NCI-H146 treated with DMSO at 0.1 percent for 48 hours (cell line): ENCODE data around the gene CACNA1C.

Experiments
- DNase-seq: peaks from one replicate; lab custom pipeline; 2025; ENCODE audit not compliant: unreplicated experiment; lab: John Stamatoyannopoulos, UW

CACNA1C gene

DNA sequence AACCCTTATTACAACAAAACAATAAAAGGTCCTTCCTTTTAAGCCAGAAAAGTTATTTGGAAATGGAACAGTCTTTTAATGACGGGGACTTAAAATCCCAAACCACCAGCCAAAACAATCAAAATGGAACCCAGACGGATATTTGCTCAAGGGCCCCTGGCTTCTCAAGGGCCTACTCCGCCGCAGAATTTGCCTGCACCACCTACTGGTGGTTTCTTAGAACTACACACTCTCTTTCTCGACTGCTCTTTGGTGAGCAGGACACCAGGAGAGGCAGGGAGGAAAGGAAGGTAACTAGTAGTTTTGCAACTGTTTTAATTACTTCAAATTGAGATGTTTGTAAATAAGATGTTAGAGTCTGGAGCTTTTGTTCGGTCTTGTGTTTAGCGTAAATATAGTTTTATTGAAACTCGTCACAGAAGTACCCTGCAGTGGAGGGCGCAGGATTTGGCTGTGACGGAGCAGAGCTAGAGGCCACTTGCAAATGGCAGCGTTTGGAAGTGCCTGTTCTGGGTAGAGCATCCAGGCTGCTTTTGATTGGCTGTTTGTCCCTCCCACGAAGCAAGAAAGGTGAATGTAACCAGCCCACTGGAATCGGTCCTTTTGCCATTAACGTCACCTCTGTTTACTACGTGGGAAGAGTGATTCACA is 238.5 kb downstream of the CACNA1C start:
- DNase-seq, result peak; percentile 9

DNA sequence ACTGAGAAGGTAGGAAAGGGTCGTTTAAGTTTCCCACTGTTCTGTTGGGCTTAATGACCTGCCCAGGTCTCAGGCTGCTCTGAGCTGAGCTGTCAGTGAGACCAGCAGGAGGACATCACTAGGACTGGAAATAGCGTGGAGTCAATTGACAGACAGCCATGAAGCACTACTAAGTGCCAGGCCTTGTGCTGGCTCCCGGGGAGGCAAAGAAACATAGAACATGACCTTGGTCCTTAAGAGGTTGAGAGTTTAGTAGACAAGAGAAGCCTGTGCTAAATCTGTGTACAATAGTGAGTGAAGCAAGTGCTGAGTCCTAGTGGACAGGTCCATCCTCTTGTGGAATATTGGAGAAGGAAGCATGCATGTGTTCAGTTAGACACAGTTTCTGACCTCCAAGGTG is 239.2 kb downstream of the CACNA1C start:
- no peak for DNase-seq

DNA sequence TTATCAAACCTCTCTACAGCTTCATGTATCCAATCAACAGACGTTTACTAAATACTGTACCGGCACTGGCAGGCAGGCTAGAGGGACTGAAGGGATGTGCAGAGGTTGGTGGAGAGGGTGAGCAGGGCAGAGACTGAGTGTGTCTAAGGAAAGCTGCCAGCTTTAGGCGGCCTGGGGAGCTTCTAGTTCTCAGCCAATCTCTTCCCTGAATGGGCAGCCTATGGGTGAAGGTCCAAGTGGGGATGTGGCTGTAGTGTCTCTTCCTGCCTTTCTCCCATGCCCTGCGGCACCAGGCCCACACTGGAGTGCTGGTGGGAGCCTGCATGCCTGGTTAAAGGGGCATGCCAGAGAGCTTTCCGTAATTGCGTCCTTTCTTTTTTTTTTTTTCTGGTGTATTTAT is 239.8 kb downstream of the CACNA1C start:
- DNase-seq, result no peak

DNA sequence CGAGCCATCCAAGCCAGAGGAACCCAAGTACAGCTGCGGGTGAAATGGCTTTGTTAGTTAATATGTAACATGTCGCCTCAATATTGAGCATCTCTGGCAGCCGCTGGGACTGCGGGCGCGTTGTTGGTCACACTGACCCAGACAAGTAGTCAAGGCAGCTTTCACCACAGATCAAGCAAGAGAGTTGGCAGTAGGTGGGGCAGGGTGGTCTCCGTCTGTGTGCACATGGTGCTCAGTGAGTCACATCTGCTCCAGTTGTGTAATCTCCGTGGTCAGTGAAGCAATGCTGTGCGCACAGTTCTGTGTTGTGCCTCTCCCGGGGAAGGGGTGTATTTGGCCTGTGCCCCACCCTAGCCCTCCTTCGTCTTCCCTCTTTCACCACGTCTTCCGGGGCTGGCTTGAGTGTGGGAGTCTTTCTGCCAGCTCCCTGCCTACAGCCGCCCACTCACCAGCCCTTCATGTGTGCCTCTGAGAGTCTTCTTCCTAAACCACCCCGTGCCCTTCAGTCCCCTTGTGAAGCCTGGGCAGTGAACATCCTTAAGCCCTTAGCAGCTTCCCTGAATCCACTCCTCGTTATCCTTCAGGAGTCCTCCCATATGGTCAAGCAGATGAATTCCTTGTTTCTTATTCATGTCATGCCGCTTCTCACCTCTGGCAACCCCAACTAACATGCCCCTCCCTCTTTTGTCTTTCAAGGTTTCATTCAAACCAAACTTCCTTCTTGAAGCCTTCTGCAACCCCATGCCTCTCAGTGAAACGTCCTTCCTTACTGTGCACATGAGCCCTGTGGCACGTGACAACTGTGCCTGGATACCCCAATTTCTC is 242.1 kb downstream of the CACNA1C start:
- no peak for DNase-seq

DNA sequence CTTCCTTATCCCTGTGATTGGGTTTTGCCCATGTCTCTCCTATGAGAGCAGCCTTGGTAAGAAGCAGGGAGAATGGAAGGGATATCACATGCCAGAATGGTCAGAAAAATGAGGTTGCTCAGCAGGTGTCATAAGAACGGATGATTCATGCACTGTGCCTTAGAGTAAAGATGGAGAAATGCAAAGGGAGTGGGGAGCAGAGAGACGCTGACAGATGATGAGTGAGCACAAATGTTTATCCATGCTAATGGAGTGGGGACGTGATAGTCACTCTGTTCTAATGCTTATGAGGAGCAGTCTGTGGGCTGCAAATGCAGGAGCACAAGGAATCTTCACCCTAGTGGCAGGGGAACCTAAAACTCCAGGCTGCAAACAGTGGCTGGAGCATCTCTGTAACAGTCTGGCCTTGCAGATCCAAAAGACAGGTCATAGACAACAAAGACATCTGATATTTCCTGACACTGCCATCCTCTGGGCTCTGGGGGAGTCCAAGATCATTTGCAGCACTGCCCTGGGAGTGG is 243.2 kb downstream of the CACNA1C start:
- DNase-seq, result no peak

DNA sequence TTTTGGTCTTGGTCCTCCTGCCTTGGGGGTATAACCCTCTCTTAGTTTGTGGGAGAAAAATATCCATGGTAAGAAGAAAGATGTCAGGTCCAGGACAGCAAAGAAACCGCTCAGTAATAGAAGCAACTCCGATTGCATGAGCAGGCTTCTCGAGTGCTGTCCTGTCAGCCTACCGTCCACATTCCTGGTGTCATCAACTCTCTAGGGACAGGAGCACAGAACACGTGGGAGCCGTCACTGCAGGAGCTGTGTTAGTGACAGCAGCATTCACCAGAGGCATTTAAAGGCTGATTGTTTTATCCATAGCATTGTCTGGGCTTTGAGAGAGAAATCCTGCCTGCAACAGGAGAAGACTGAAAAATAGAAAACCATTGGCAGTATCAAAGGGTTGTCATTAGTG is 244.2 kb downstream of the CACNA1C start:
- no peak for DNase-seq

DNA sequence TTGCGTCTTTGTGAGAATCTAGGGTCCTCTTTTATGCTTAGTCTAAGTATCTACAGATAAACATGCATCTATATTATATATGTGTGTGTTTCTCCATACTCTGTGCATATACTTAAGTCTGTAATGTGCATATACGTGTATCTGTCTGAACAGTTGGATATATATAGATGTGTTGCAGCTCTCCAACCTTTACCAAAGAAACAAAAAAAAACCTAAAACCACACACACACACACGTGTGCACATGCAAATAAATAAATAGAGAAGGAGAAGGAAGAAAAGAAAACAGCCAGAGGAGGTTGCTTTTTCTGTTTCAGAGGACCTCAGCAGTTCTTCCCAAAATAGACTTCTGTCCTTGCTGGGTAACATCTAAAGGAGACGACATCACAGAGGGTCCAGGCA is 244.9 kb downstream of the CACNA1C start:
- DNase-seq, result no peak

DNA sequence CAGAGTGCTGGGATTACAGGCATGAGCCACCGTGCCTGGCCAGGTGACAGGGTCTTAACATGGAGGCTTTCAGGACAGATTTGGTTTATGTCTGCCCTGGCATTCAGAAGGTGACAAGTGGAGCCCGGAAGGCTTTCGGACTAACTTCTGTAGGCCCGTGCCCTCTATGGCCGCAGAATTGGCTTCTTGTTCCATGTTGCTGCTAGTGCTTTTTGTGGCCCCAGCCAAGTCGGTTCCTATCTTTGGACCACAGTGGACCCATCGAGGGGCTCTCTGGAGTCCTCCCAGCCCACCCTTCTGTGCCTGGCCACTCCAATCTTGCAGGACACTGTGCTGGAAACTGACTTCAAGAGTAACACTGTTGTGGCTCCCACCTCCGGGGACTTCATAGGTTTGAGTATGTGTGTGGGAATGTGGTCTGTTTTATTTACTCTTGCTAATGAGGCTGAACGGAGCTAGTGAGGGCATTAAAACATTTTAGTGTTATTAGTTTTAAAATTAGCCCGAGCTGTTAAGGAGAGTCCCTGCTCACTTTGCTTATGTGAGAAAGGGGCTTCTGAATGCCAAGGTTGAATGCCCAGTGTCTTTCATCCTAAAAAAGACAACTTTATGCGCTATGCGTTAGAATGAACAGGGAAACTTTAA is 245.9 kb downstream of the CACNA1C start:
- DNase-seq, result no peak

DNA sequence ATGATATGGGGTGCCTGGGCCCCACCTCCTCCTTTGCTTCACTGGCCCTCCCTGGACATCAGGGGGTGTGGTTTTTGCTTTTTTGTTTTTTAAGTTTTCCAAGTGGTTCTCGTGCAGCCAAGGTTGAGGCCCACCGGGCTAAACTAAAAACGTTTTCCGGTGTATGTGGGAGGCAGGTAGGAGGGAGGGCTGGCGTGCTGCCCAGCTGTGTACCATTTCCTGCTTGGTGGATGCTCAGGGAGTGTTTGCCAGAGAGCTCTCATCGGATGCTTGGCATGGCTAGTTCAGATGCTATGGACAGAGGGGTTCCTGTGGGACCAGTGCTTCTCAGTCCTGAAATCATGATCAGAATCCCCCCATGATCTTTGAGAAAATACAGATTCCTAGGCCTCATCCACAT is 246.4 kb downstream of the CACNA1C start:
- DNase-seq, result no peak

DNA sequence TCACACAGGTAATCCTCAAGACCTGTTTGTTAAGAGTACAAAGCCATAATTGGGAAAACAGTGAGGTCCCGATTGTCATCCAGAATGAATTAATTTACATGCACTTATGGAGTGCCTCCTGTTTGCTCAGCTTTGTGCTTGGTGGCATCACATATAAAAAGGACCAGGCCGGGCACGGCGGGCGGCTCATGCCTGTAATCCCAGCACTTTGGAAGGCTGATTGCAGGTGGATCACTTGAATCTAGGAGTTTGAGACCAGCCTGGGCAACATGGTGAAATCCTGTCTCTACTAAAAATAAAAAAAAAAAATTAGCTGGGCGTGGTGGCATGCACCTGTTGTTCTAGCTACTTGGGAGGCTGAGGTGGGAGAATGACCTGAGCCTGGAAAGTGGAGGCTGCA is 247.4 kb downstream of the CACNA1C start:
- DNase-seq, result no peak

DNA sequence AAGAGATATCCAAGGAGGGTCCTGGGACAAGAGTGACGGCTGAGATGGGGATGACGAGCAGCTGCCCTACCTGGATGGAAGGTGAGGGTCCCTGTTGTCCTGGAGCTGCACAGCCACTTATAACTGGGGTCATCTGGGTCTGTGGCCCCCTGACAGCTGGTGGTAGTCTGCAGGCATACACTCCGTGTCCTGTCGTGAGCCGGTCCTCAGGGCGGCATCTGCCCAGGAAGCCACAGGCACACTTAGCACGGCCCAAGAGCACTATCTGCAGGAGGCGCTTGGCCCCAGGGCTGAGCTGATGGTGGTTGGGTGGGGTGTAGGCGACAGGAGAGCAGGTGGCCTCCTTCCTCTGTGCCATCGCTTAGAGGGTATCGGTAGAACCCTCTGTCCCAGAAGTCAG is 248.1 kb downstream of the CACNA1C start:
- no peak for DNase-seq

DNA sequence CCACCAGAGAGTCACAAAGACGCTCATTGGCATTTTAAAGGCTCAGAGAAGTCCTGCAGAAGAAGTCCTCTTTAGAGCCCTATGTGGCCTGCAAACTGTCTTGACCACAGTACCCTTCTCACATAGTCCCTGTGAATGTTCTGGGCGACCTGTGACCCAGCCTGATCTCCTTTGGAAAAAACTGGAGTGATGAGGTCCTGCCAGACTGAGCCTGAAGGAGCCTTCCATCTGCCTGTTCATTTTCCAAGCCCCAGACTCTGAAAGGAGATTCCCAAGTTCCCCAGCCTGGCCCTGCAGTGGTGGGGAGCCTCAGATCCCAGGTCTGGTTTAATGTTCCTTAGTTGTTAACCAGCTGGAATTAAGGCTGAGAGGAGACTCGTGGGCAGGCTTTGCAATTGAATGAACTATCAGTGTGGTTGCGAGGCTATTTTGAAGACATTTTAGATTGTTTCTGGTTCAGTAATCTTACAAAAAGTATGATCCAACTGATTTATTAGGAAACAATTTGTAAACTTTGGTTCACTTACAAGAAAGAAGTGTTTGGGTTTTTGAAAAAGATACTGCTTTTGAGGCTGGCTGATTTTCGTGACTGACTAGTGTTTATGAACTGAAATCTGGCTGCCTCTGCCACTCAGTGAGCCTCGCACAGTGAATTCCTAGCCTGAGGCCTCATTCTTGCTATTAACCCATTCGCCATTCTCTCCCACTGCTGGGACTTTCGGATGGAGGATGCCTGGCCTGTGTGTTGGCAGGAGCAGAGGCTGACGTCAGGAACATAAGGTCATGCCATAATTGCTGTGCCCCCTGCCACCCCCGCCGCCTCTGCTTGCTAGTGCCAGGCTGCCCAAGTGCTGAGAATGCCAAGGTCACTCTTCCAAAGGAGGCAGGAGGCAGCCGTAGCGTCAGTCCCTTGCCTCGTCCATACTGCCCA is 249.0 kb downstream of the CACNA1C start:
- DNase-seq, result no peak

DNA sequence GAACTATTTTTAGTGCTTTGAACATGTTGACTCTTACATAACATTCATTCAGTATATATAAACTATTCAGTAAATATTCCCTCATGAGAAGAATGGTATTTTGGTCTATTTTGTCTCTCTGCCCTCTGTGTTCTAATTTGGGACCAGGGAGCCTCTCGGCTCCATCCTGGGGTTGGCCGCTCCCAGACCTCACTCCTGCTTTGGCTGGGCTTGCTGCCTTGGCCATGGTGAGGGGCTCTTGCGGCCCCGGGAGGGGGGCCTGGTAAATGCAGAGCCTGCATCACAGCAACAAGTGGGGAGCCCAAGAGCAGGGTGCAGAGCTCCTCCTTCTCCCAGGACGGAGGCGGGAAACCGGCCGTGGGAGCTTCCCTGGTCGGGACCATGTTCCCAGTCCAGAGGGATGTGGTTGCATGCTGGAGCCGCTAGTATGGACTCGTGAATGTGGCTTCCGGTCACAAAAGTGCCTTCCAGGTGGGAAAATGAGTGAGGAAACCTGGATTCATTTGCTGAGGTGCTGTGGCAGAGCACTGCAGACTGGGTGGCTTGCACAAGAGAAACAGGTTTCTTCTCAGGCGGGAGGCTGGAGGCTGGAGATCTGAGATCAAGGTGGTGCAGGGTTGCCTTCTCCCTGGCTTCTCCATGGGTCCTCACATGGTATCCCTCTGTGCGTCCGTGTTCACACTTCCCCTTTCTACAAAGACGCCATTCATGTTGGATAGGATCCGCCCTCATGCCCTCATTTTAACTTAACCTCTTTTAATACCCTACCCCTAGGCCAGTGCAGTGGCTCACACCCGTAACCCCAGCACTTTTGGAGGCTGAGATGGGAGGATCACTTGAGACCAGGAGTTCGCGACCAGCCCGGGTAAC is 250.2 kb downstream of the CACNA1C start:
- DNase-seq, result no peak

DNA sequence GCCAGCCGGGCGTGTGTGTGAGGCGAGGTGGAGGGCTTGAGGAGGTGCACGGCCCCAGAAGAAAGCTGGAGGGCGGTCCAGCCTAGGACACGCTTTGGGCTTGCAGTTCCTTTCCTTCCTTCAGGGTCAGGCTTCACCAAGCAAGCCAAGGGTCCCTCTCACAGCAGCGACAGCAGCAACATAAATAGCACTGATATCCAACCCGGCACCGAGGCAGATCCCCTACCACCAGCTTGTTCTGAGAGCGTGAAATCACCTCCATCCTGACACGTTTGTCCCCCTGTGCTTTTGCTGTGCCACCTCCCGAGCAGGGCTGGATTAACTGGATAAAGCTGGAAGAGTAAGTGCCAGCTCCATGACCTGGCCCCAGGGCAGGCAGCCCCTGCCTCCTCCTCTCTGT is 251.4 kb downstream of the CACNA1C start:
- no peak for DNase-seq

DNA sequence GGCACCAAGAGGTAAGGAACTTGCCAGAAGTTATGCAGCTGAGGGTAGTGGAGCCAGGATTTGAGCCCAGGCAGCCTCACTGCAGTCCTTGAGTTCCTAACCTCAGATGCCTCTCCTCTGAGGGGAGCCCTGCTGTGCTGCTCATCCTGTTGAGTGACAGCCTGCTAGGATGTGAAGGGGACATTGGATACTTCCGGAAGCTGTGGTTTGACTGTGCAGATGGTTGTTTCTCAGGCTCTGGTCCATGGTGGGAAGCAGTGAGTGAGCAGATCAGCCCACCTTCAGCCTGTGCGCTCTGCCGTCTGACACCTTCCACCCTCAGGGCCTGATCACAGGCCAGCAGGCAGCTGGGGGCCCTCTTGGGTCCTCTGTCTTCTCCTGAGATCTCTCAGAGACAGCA is 253.2 kb downstream of the CACNA1C start:
- DNase-seq, result no peak

DNA sequence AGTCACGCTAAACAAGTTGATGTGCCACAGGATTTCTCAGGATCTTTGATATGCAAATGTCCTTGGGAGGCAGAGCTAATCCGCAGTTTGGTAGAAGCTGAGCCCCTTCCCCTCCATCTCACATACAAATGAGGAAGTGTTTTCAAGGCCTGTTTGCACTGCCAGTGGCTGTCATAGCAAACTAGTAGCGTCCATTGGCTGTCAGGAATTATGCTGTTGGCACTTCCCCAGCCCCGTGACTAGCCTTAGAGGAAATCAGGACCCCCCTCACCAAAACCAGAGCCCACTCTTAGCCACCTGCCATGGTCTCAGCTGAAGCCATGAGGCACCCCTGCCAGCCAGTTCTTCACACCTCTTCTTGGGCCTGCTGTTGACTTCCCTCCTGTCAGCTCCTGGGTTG is 253.9 kb downstream of the CACNA1C start:
- no peak for DNase-seq

DNA sequence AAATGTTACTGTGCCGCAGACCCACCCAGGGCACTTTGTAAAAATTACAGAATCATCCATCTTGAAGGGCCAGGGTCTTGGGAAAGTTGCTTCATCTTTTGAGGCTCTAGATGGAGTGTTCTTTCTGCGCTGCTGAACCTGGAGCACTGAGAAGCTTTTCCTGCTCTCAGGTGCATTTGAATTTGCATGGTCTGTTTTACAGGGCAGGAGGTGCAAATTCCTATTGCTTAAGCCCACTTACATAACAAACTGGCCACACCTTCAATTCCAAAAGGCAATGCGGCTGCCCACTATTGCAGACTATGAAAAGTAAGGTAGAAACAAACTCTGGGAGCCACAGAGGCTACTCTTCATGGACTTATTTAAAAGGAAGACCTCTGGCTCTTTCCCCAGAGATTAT is 254.8 kb downstream of the CACNA1C start:
- DNase-seq, result no peak

DNA sequence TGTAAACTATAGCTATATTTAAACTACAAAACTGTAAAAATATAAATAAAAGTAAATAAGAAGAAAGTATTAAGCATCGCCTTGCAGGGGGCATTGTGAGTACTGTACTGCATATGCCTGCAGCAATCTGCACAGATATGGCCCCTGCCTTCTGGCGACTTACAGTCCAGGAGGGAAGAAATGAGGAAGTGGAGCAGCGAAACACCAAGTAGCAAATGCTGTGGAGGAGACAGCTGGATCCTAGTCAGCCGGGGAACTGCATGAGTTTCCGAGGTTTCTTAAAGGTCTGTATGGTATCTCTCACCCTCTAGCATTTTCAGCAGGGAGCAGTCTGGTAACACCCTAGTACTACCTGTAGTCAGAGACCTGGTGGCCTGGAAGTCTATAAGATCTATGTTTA is 256.9 kb downstream of the CACNA1C start:
- no peak for DNase-seq

DNA sequence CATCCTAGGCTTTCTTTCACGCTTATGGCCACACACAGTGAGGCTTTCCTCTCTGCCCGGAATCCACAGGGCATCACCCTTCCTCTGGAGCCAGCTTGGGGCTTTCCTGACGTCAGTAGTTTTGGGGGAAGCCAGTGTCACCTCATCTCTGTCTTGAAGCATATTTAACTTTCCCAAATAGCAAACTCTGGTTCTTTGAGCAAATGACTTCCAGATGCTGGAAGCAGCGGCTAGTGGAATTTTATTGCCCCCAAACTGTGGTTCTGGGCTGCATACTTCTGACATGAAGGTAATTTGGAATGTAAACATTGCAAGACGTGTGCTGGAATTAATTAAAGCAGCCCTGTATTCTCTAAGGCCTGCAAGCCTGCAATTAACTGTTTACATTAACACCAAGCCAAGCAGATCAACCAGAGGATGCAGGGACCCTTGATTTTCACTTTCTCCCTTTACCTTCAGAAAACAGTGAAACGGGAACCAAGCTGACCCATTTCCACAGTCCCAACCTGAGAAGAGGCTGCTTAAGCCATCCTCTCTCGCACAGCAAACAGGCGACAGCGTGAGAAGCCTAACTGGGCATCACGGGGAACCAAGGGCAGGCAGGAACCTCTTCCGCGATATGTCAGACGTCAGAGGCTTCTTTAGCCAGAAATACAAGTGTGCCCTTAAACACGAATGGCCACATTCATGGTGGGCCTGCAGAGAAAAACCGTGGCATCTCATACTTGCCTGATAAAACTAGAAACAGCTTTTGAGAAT is 258.4 kb downstream of the CACNA1C start:
- DNase-seq, result no peak
